K562 (cell line): Measurements from ENCODE around the gene ARHGEF9. TPM values are rescaled to one million over a fixed set of nuclear protein-coding genes. Genes with fewer than 3 reads are reported as not detected.

Experiments
- ATAC-seq: fragments of 200-7000 bp; cut with Tn5 transposase; 3 replicates; pipeline ENCODE4 v1.9.1; 2020; ENCODE audit warnings: moderate library complexity
- BruUV-seq: library from RNA; stranded (reverse); fragments of 400-500 nt; replicated peaks from 2 replicates; lab custom pipeline; 2021; lab: Mats Ljungman, UMichigan
- CTCF ChIA-PET: fragments of 300-600 bp; formaldehyde crosslinking; extraction: SDS; loops from one replicate; lab custom pipeline; 2021; ENCODE audit warnings: low intra/inter-chr PET ratio; lab: Yijun Ruan, JAX
- POLR2A ChIA-PET: fragments of 300-600, 350-650 bp; sonication (Branson Sonifier 250); formaldehyde crosslinking; extraction: SDS; loops from one replicate; lab custom pipeline; 2021; ENCODE audit warnings: antibody characterized with exemption, inconsistent platforms; lab: Yijun Ruan, JAX
- DNase-seq, 4 experiments: peaks; one replicate each; pipeline versions ENCODE4 v3.0.0 to v3.0.0-alpha.2; 2011 to 2018; ENCODE audit warnings: low spot score in 3 of 4, mixed read lengths in 3 of 4; ENCODE audit errors: extremely low read depth in 1 of 4
- FAIRE-seq: peaks from 2 replicates; lab custom pipeline; 2011; peaks lifted over from hg19 to GRCh38; lab: Jason Lieb, UNC
- H2AFZ ChIP-seq: 2 replicates; pipeline ENCODE4 v1.6.0; 2011; ENCODE audit warnings: low read depth, low read length, control low read depth, inconsistent platforms
- H3K27ac ChIP-seq: fragments of 200-600 bp; 3 replicates; pipeline ENCODE4 v1.8.0; 2011; ENCODE audit warnings: low read depth, mild to moderate bottlenecking, control low read depth, inconsistent platforms, low read length, moderate library complexity, mixed read lengths; ENCODE audit errors: extremely low read depth
- H3K27me3 ChIP-seq, 2 experiments: fragments of 300-600 bp in 1 of 2; 2 replicates in 1 of 2; 3 replicates in 1 of 2; pipeline versions ENCODE4 v1.6.0 to v1.8.0; 2011; ENCODE audit warnings: inconsistent platforms in 2 of 2, low read length in 2 of 2, mild to moderate bottlenecking in 1 of 2, mixed read lengths in 1 of 2, moderate library complexity in 1 of 2; ENCODE audit not compliant: control insufficient read depth in 2 of 2, insufficient read depth in 2 of 2
- H3K36me3 ChIP-seq: fragments of 300-600 bp; 3 replicates; pipeline ENCODE4 v1.8.0; 2011; ENCODE audit warnings: mild to moderate bottlenecking, low read length, inconsistent platforms; ENCODE audit not compliant: control insufficient read depth, insufficient read depth
- H3K4me1 ChIP-seq, 2 experiments: fragments of 200-600 bp in 1 of 2; replicated peaks in 1 of 2; 2 replicates in 1 of 2; 3 replicates in 1 of 2; pipeline versions ENCODE4 v1.5.1 to v1.8.0; 2011; ENCODE audit warnings: inconsistent platforms in 2 of 2, low read length in 2 of 2, mild to moderate bottlenecking in 1 of 2, mixed read lengths in 1 of 2, moderate library complexity in 1 of 2; ENCODE audit not compliant: control insufficient read depth in 2 of 2, insufficient read depth in 2 of 2
- H3K4me2 ChIP-seq: 2 replicates; pipeline ENCODE4 v1.6.1; 2011; ENCODE audit warnings: low read length, control low read depth, inconsistent platforms, mixed read lengths; ENCODE audit not compliant: insufficient read depth
- H3K4me3 ChIP-seq: fragments of 200-600 bp; sonication (generic), shearing (Covaris generic); 2 replicates; pipeline ENCODE4 v1.5.1; 2016; ENCODE audit warnings: control low read depth, inconsistent platforms
- H3K79me2 ChIP-seq: fragments of 200-600 bp; 3 replicates; pipeline ENCODE4 v1.8.0; 2011; ENCODE audit warnings: low read length, inconsistent platforms; ENCODE audit not compliant: control insufficient read depth, insufficient read depth
- H3K9ac ChIP-seq, 2 experiments: 2 replicates each; pipeline versions ENCODE4 v1.6.0 to v1.6.1; 2011; ENCODE audit warnings: low read depth in 2 of 2, low read length in 2 of 2, control low read depth in 1 of 2, inconsistent platforms in 1 of 2, mild to moderate bottlenecking in 1 of 2, mixed read lengths in 1 of 2; ENCODE audit not compliant: insufficient read depth in 1 of 2
- H3K9me1 ChIP-seq: one replicate; pipeline ENCODE4 v1.6.0; 2011; ENCODE audit warnings: inconsistent platforms, mild to moderate bottlenecking, low read length, moderate library complexity; ENCODE audit not compliant: control insufficient read depth, insufficient read depth
- H3K9me3 ChIP-seq: replicated peaks from 2 replicates; pipeline ENCODE4 v1.5.1; 2011; ENCODE audit warnings: low read depth, low read length, inconsistent platforms; ENCODE audit not compliant: control insufficient read depth, insufficient read depth
- H4K20me1 ChIP-seq: replicated peaks from 2 replicates; pipeline ENCODE4 v1.6.1; 2011; ENCODE audit warnings: low read length, inconsistent platforms, mixed read lengths; ENCODE audit not compliant: control insufficient read depth, insufficient read depth
- FOXP4 ChIP-seq: sonication (generic); formaldehyde crosslinking; IDR thresholded peaks from 2 replicates; pipeline ENCODE4 v1.8.0; 2022; ENCODE audit warnings: mild to moderate bottlenecking, missing genetic modification reagents, borderline replicate concordance
- HDAC8 ChIP-seq: fragments of 450-650 bp; IDR thresholded peaks from 2 replicates; pipeline ENCODE4 v1.6.1; 2016; ENCODE audit warnings: mild to moderate bottlenecking, missing genetic modification characterization, moderate library complexity, missing compliant biosample characterization
- HMBOX1 ChIP-seq: sonication (generic); IDR thresholded peaks from 2 replicates; pipeline ENCODE4 v1.6.1; 2016
- LARP7 ChIP-seq: fragments of 450-650 bp; IDR thresholded peaks from 2 replicates; pipeline ENCODE4 v1.6.1; 2016
- MLX ChIP-seq, 2 experiments: fragments of 450-650 bp in 1 of 2; sonication (generic) in 1 of 2; formaldehyde crosslinking; conservative IDR thresholded peaks; 2 replicates each; pipeline versions ENCODE4 v1.4.0 to v1.8.1; 2020 to 2022; ENCODE audit warnings: mild to moderate bottlenecking in 1 of 2, missing genetic modification reagents in 1 of 2
- NFXL1 ChIP-seq: fragments of 450-650 bp; formaldehyde crosslinking; IDR thresholded peaks from 2 replicates; pipeline ENCODE4 v1.4.0; 2021; ENCODE audit warnings: mild to moderate bottlenecking
- PYGO2 ChIP-seq: fragments of 450-650 bp; IDR thresholded peaks from 2 replicates; pipeline ENCODE4 v1.6.1; 2016; ENCODE audit warnings: mild to moderate bottlenecking, missing genetic modification characterization, moderate library complexity, missing compliant biosample characterization
- SAFB2 ChIP-seq: fragments of 200-400 bp; formaldehyde crosslinking; IDR thresholded peaks from 2 replicates; pipeline ENCODE4 v1.6.1; 2018; ENCODE audit warnings: borderline replicate concordance, low read length, low read depth, moderate library complexity; ENCODE audit not compliant: severe bottlenecking
- SOX6 ChIP-seq: fragments of 450-650 bp; IDR thresholded peaks from 2 replicates; pipeline ENCODE4 v1.6.1; 2014; ENCODE audit warnings: mild to moderate bottlenecking
- TFE3 ChIP-seq: fragments of 450-650 bp; formaldehyde crosslinking; IDR thresholded peaks from 2 replicates; pipeline ENCODE4 v1.4.0; 2020; ENCODE audit warnings: mild to moderate bottlenecking, mixed read lengths
- YY1 ChIP-seq, 3 experiments: IDR thresholded peaks; 2 replicates each; pipeline ENCODE4 v1.6.1; 2011; ENCODE audit warnings: low read length in 2 of 3, mild to moderate bottlenecking in 2 of 3, moderate library complexity in 2 of 3, borderline replicate concordance in 1 of 3, control low read depth in 1 of 3, low read depth in 1 of 3; ENCODE audit not compliant: insufficient read depth in 3 of 3, insufficient replicate concordance in 2 of 3, control insufficient read depth in 1 of 3, insufficient read length in 1 of 3; ENCODE audit errors: extremely low read depth in 1 of 3
- ZNF277 ChIP-seq: fragments of 250-450 bp; sonication (Bioruptor Pico); IDR thresholded peaks from 2 replicates; pipeline ENCODE4 v1.8.0; 2022; ENCODE audit warnings: inconsistent platforms, mild to moderate bottlenecking, moderate library complexity, borderline replicate concordance
- WGBS: fragments of 100-300 bp; shearing (Covaris generic); methylation state at CpG from one replicate; pipeline ENCODE4 v1.1.6; 2016; ENCODE audit warnings: low coverage, mixed read lengths; ENCODE audit not compliant: insufficient coverage; ENCODE audit errors: missing lambda C conversion rate; 5-methylcytosine and 5-hydroxymethylcytosine counted together
- in situ Hi-C: fragments of 300-500 bp; cut with MboI; formaldehyde crosslinking; loops from 4 replicates; pipeline ENCODE4 v1.15.0; 2018; ENCODE audit warnings: inconsistent platforms, mixed read lengths
- intact Hi-C: fragments of 100-400 bp; cut with micrococcal nuclease; formaldehyde crosslinking; loops from 2 replicates; pipeline ENCODE4 v1.14.2; 2022
- polyA plus RNA-seq, 8 experiments: library from polyadenylated mRNA; depleted of rRNA in 4 of 8; stranded (reverse) in 5 of 8; unstranded in 3 of 8; fragments of >200 nt; fragmentation: Nextera tagmentation in 2 of 8; fragmentation: Illumina TruSeq in 1 of 8; extraction: Ambion mirVana in 2 of 8; extraction: Trizol in 1 of 8; gene quantifications; 2 replicates each; pipeline versions ENCODE4 v1.2.1 to v1.2.3, GENCODE V29; 2011 to 2014; ENCODE audit warnings: inconsistent platforms in 1 of 8, missing spikeins in 1 of 8
- total RNA-seq, 7 experiments: library from RNA; depleted of rRNA in 6 of 7; stranded (reverse); fragments of >200 nt in 6 of 7; fragmentation: Illumina TruSeq in 2 of 7; extraction: Trizol in 2 of 7; gene quantifications; 2 replicates each; pipeline versions ENCODE4 v1.2.1 to v1.2.3, GENCODE V29; 2011 to 2021; ENCODE audit warnings: low replicate concordance in 1 of 7

Gene ARHGEF9
- total and polyA plus RNA-seq, 9 of the 15 experiments (the other 6 are each of a cell fraction or from before 2014, with no cell fraction given) = 0.09 to 0.24 (median 0.15) TPM; not detected in 2

GRCh38 chrX:63744850-63745394 lies 40.1 kb downstream of the ARHGEF9 start:
- Histone ChIP-seq H3K36me3 (no peaks in the 10 kb centered on the region), H3K4me2 (no peak overlapping the region), H3K9me1 (no peaks in the 10 kb centered on the region), H3K4me1 (no peaks in the 10 kb centered on the region), H3K27me3 (no peaks in the 10 kb centered on the region), H4K20me1 (no peaks in the 10 kb centered on the region), H3K9me3 (no peaks in the 10 kb centered on the region), H3K27ac (no peak overlapping the region), H2AFZ (no peak overlapping the region), H3K4me3 (no peak overlapping the region), H3K79me2 (no peaks in the 10 kb centered on the region), H3K9ac (no peak overlapping the region)
- DNase-seq (no peak), FAIRE-seq (no peak), ATAC-seq (no peak)
- POLR2A ChIA-PET = no interaction called here
- no TSS peak for BruUV-seq
- CTCF ChIA-PET = no interaction called here
- 0% methylated on average over 1 of the region's 2 CpGs for WGBS
- in situ Hi-C loops = no loop called here
- TF ChIP-seq FOXP4 (CRISPR knock-in tag) = no peak
- TF ChIP-seq NFXL1 = no peak
- no peak for TF ChIP-seq ZNF277 (CRISPR knock-in tag)
- no peak for TF ChIP-seq SOX6
- TF ChIP-seq YY1 (IDR thresholded peaks at IDR 0.05; ENCODE audit: borderline replicate concordance in 1 of 3, control insufficient read depth in 1 of 3, extremely low read depth in 1 of 3, insufficient read depth in 3 of 3, insufficient read length in 1 of 3, insufficient replicate concordance in 2 of 3, low read depth in 1 of 3, low read length in 2 of 3) = no peak
- TF ChIP-seq SAFB2 = no peak
- TF ChIP-seq HMBOX1 = no peak
- TF ChIP-seq PYGO2 (tag) = no peak
- no peak for TF ChIP-seq LARP7
- TF ChIP-seq MLX (CRISPR knock-in tag; conservative IDR thresholded peaks at IDR 0.05) = no peak
- no peak for TF ChIP-seq TFE3 (CRISPR knock-in tag)
- no peak for TF ChIP-seq HDAC8
- intact Hi-C loops = no loop called here
